GM13976 (cell line): Measurements from ENCODE around the gene GDE1.

ENCODE experiments used
- DNase-seq: peaks from one replicate; pipeline ENCODE4 v3.0.0; 2012; ENCODE audit warnings: low spot score
- in situ Hi-C: fragments of 300-500 bp; cut with MboI; formaldehyde crosslinking; loops from one replicate; pipeline ENCODE4 v1.12.0; 2022; ENCODE audit warnings: low sequenced_read_pairs, mixed read lengths, inconsistent platforms; ENCODE audit not compliant: unreplicated experiment
- TF ChIP-seq, protein P1 (sequence below): IDR thresholded peaks from 2 replicates; pipeline ENCODE4 v1.5.1; 2012; ENCODE audit warnings: borderline replicate concordance, mild to moderate bottlenecking; ENCODE audit not compliant: insufficient read depth; ENCODE audit errors: extremely low read depth, missing control alignments, control extremely low read depth

The GDE1 gene

GRCh38 chr16:19524356-19524615, 2.4 kb upstream of the GDE1 start:
- TF ChIP-seq, protein P1, sequence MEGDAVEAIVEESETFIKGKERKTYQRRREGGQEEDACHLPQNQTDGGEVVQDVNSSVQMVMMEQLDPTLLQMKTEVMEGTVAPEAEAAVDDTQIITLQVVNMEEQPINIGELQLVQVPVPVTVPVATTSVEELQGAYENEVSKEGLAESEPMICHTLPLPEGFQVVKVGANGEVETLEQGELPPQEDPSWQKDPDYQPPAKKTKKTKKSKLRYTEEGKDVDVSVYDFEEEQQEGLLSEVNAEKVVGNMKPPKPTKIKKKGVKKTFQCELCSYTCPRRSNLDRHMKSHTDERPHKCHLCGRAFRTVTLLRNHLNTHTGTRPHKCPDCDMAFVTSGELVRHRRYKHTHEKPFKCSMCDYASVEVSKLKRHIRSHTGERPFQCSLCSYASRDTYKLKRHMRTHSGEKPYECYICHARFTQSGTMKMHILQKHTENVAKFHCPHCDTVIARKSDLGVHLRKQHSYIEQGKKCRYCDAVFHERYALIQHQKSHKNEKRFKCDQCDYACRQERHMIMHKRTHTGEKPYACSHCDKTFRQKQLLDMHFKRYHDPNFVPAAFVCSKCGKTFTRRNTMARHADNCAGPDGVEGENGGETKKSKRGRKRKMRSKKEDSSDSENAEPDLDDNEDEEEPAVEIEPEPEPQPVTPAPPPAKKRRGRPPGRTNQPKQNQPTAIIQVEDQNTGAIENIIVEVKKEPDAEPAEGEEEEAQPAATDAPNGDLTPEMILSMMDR, result no peak
- in situ Hi-C loops, result no loop called here

DNA sequence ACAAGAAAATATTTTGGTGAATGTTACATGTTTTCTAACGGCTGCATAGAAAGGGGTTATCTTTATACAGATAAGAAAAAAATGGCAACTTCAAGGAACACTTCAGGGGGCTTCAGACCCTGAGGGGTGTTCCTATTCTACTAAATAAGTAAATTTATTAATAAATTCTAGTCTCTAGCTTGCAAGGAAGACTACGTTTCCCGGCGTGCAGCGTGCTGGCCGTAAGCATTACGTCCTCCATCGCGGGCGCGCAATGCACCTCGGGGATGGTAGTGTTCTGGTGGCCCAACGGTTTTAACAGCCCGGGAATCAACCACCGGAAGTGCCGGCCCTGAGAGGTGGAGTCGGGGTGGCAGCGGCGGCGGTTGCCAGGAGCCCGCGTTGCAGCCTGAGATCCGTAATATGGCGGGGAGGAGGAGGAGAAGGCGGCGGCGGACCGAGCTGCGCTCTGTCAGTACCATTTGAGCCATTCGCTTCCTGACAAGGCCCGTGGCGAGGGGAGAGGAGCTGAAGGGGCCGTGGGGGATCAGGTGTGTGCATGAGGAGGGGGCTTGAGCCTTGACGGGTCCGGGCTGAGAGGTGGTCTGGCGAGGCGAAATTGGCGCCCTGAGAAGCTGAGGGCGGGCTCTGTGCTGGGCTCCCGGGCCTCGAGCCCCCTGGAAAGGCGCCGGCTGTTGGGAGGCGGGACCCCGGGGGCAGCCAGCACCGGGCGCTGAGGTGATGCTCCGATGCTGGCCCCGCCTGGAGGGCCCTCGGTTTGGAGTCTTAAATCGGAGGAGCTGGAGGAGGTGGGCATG, 1.9 kb upstream of the GDE1 start, which contains the start of gene CCP110:
TSS of gene CCP110 (plus strand) at position 384 of the 797 bp plus-strand sequence. CDS start 3,940 bp downstream, outside the sequence.
- in situ Hi-C loops, result no loop called here
- TF ChIP-seq, protein P1, result no peak
- peak; percentile 93 for DNase-seq

More at GRCh38 chr16:19524356-19524615, 2.4 kb upstream of the GDE1 start:
- no peak for DNase-seq

- in situ Hi-C loops, result no loop called here
- no peak for DNase-seq
- TF ChIP-seq, protein P1, result no peak
These were observed 1.3 kb upstream of the GDE1 start for GRCh38 chr16:19523184-19523558.

- DNase-seq, result no peak
- in situ Hi-C loops, result no loop called here
- TF ChIP-seq, protein P1, result no peak
These were observed 862 bp upstream of the GDE1 start for GRCh38 chr16:19522760-19523159.

GRCh38 chr16:19522397-19522732, 467 bp upstream of the GDE1 start:
- TF ChIP-seq, protein P1, result no peak
- no peak for DNase-seq
- in situ Hi-C loops, result no loop called here

GRCh38 chr16:19520861-19521331, 1.0 kb downstream of the GDE1 start:
- DNase-seq, result peak; percentile 36
- in situ Hi-C loops, result no loop called here
- TF ChIP-seq, protein P1, result no peak

DNA sequence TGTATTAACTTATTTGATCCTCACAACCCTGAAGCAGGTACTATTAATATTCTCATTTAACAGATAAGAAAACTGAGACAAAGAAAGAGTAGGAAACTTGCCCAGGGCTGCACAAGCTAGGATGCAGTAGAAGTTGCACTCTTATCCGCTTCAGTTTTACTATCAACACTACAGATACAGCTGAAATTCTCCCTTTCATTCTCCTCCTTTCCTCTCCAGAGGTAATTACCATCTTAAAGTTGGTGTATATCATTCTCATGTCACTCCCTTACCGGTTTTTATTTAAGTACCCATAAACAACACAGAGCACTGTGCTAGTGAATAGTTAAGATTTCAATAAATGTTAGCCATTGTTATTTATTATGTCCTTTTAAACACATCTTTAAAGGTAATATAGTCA, 3.5 kb downstream of the GDE1 start:
- TF ChIP-seq, protein P1, result no peak
- in situ Hi-C loops, result no loop called here
- no peak for DNase-seq
